ENCODE results near the gene PSMD1. TPM values are rescaled to one million over a fixed set of nuclear protein-coding genes. Genes with fewer than 3 reads are reported as not detected.

Gene PSMD1
- total and polyA plus RNA-seq, 2 experiments from 2014 or later, result 148 to 177 TPM

DNA sequence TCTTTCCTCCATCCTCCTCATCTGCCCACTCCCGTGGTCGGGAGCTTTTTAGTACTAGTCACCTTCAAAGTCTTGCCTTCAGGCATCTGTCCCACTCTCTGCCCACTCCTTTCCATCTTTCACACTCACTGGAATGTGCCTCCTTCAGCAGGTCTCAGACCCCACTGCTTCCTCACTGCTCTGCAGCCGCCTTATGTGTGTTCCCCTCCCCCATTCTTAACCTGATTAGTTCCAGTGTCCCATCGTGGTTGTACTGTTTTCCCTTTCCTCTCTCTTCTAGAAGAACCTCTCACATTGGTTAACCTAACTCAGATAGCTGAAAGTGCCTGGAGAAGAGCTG is 144.8 kb downstream of the PSMD1 start:
- H3K27ac Mint-ChIP-seq, result no peak overlapping the region
- Histone ChIP-seq H3K4me1 (ENCODE audit: insufficient read depth) (peaks cover 13% of the 10 kb centered on the region), H3K9me2 (ENCODE audit: insufficient read depth) (no peaks in the 10 kb centered on the region), H3K27ac (ENCODE audit: low read depth) (no peak overlapping the region), H3K4me3 (no peak overlapping the region), H2AFZ (no peak overlapping the region), H3K79me2 (replicated peaks; ENCODE audit: insufficient read depth) (peaks cover 39% of the 10 kb centered on the region; the same call in 1 of the 2 replicates), H3K27me3 (ENCODE audit: insufficient read depth) (no peaks in the 10 kb centered on the region), H4K20me1 (replicated peaks; ENCODE audit: insufficient read depth) (no peaks in the 10 kb centered on the region), H3K4me2 (no peak overlapping the region), H3F3A (replicated peaks; ENCODE audit: low read depth) (peaks cover 11% of the 10 kb centered on the region), H3K36me3 (ENCODE audit: insufficient read depth) (no peaks in the 10 kb centered on the region; the same call in 1 of the 2 replicates)
- ATAC-seq, result no peak
- TF ChIP-seq NANOG (IDR thresholded peaks at IDR 0.05; ENCODE audit: borderline replicate concordance) (no peak), EZH2phosphoT487 (IDR thresholded peaks at IDR 0.05; ENCODE audit: unreplicated experiment) (no peak), ZNF114 (CRISPR knock-in tag; IDR thresholded peaks at IDR 0.05) (no peak), STAT1 (IDR thresholded peaks at IDR 0.05; ENCODE audit: unreplicated experiment) (no peak), ZNF331 (CRISPR knock-in tag; IDR thresholded peaks at IDR 0.05; ENCODE audit: low read depth) (no peak), POLR2AphosphoS5 (IDR thresholded peaks at IDR 0.05; ENCODE audit: low read depth) (no peak), JUNB (IDR thresholded peaks at IDR 0.05; ENCODE audit: unreplicated experiment) (no peak), EZH2 (IDR thresholded peaks at IDR 0.05; ENCODE audit: low read depth, unreplicated experiment) (no peak), CREB1 (CRISPR knock-in tag; IDR thresholded peaks at IDR 0.05; ENCODE audit: low read depth) (no peak)
- TF ChIP-seq, protein P1, sequence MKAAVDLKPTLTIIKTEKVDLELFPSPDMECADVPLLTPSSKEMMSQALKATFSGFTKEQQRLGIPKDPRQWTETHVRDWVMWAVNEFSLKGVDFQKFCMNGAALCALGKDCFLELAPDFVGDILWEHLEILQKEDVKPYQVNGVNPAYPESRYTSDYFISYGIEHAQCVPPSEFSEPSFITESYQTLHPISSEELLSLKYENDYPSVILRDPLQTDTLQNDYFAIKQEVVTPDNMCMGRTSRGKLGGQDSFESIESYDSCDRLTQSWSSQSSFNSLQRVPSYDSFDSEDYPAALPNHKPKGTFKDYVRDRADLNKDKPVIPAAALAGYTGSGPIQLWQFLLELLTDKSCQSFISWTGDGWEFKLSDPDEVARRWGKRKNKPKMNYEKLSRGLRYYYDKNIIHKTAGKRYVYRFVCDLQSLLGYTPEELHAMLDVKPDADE (IDR thresholded peaks at IDR 0.05), result no peak
- TF ChIP-seq, protein P2, sequence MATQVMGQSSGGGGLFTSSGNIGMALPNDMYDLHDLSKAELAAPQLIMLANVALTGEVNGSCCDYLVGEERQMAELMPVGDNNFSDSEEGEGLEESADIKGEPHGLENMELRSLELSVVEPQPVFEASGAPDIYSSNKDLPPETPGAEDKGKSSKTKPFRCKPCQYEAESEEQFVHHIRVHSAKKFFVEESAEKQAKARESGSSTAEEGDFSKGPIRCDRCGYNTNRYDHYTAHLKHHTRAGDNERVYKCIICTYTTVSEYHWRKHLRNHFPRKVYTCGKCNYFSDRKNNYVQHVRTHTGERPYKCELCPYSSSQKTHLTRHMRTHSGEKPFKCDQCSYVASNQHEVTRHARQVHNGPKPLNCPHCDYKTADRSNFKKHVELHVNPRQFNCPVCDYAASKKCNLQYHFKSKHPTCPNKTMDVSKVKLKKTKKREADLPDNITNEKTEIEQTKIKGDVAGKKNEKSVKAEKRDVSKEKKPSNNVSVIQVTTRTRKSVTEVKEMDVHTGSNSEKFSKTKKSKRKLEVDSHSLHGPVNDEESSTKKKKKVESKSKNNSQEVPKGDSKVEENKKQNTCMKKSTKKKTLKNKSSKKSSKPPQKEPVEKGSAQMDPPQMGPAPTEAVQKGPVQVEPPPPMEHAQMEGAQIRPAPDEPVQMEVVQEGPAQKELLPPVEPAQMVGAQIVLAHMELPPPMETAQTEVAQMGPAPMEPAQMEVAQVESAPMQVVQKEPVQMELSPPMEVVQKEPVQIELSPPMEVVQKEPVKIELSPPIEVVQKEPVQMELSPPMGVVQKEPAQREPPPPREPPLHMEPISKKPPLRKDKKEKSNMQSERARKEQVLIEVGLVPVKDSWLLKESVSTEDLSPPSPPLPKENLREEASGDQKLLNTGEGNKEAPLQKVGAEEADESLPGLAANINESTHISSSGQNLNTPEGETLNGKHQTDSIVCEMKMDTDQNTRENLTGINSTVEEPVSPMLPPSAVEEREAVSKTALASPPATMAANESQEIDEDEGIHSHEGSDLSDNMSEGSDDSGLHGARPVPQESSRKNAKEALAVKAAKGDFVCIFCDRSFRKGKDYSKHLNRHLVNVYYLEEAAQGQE (IDR thresholded peaks at IDR 0.05; ENCODE audit: unreplicated experiment), result no peak
- DNase-seq (ENCODE audit: low spot score), result no peak
- peaks cover 32% of the 10 kb centered on the region for H3K36me3 Mint-ChIP-seq (ENCODE audit: low read depth)
- peaks cover 19% of the 10 kb centered on the region for H3K4me1 Mint-ChIP-seq
- H3K4me3 Mint-ChIP-seq, result no peak overlapping the region
- H3K27me3 Mint-ChIP-seq (ENCODE audit: insufficient read depth, low read depth, poor library complexity), result peaks cover 5% of the 10 kb centered on the region
- H3K9me3 Mint-ChIP-seq, result peaks cover 14% of the 10 kb centered on the region

DNA sequence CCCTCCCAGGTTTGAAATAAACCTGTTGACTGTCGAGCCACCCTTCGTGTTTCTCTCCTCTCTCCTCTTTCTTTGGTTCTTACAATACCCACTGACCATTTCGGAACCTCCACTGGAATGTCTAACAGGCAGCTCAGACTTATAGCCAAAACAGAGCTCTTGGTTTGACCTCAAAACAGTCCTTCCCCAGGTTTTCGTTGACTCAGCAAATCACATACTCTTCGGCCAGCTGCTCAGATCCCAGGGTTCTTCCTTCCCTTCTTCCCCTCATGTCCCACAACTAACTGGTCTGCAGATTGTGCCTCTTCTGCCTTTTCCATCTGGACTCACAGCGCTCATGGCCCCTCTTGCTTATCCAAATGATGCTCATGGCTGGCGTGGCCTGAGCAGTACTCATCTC is 146.4 kb downstream of the PSMD1 start:
- peaks cover 30% of the 10 kb centered on the region for H3K36me3 Mint-ChIP-seq (ENCODE audit: low read depth)
- TF ChIP-seq JUNB (IDR thresholded peaks at IDR 0.05; ENCODE audit: unreplicated experiment) (no peak), POLR2AphosphoS5 (IDR thresholded peaks at IDR 0.05; ENCODE audit: low read depth) (no peak)
- TF ChIP-seq, protein P3, sequence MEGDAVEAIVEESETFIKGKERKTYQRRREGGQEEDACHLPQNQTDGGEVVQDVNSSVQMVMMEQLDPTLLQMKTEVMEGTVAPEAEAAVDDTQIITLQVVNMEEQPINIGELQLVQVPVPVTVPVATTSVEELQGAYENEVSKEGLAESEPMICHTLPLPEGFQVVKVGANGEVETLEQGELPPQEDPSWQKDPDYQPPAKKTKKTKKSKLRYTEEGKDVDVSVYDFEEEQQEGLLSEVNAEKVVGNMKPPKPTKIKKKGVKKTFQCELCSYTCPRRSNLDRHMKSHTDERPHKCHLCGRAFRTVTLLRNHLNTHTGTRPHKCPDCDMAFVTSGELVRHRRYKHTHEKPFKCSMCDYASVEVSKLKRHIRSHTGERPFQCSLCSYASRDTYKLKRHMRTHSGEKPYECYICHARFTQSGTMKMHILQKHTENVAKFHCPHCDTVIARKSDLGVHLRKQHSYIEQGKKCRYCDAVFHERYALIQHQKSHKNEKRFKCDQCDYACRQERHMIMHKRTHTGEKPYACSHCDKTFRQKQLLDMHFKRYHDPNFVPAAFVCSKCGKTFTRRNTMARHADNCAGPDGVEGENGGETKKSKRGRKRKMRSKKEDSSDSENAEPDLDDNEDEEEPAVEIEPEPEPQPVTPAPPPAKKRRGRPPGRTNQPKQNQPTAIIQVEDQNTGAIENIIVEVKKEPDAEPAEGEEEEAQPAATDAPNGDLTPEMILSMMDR (conservative IDR thresholded peaks at IDR 0.05; ENCODE audit: low read depth in 2 of 2), result no peak

More for the DNA sequence above, 146.4 kb downstream of the PSMD1 start:
- no peak overlapping the region for H3K27ac Mint-ChIP-seq
- Histone ChIP-seq H3K9me2 (ENCODE audit: insufficient read depth) (no peaks in the 10 kb centered on the region), H2AFZ (no peak overlapping the region), H3K36me3 (ENCODE audit: insufficient read depth) (peaks cover 3% of the 10 kb centered on the region; the same call in 1 of the 2 replicates), H3K4me2 (no peak overlapping the region), H3K4me1 (ENCODE audit: insufficient read depth) (peaks cover 13% of the 10 kb centered on the region), H3K27me3 (ENCODE audit: insufficient read depth) (no peaks in the 10 kb centered on the region), H3K79me2 (replicated peaks; ENCODE audit: insufficient read depth) (peaks cover 39% of the 10 kb centered on the region; the same call in 1 of the 2 replicates), H3K4me3 (no peak overlapping the region), H4K20me1 (replicated peaks; ENCODE audit: insufficient read depth) (no peaks in the 10 kb centered on the region; the same call in 1 of the 2 replicates), H3K27ac (ENCODE audit: low read depth) (no peak overlapping the region), H3F3A (replicated peaks; ENCODE audit: low read depth) (peaks cover 7% of the 10 kb centered on the region)
- no peak overlapping the region for H3K4me3 Mint-ChIP-seq
- peaks cover 19% of the 10 kb centered on the region for H3K4me1 Mint-ChIP-seq
- ATAC-seq, result no peak
- H3K27me3 Mint-ChIP-seq (ENCODE audit: insufficient read depth, low read depth, poor library complexity), result peaks cover 5% of the 10 kb centered on the region
- DNase-seq (ENCODE audit: low spot score), result no peak
- H3K9me3 Mint-ChIP-seq, result peaks cover 11% of the 10 kb centered on the region

Data from GM23338 (cell line).